Measurements from ENCODE around the gene SLC12A4. TPM values are rescaled to one million over a fixed set of nuclear protein-coding genes. Genes with fewer than 3 reads are reported as not detected.

SLC12A4 gene
- total and polyA plus RNA-seq, 4 donors: 32.9 to 103 (median 65.9) TPM

GRCh38 chr16:67982011-67982696 is 13.7 kb upstream of the SLC12A4 start:
- TF ChIP-seq, protein P1, sequence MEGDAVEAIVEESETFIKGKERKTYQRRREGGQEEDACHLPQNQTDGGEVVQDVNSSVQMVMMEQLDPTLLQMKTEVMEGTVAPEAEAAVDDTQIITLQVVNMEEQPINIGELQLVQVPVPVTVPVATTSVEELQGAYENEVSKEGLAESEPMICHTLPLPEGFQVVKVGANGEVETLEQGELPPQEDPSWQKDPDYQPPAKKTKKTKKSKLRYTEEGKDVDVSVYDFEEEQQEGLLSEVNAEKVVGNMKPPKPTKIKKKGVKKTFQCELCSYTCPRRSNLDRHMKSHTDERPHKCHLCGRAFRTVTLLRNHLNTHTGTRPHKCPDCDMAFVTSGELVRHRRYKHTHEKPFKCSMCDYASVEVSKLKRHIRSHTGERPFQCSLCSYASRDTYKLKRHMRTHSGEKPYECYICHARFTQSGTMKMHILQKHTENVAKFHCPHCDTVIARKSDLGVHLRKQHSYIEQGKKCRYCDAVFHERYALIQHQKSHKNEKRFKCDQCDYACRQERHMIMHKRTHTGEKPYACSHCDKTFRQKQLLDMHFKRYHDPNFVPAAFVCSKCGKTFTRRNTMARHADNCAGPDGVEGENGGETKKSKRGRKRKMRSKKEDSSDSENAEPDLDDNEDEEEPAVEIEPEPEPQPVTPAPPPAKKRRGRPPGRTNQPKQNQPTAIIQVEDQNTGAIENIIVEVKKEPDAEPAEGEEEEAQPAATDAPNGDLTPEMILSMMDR (IDR thresholded peaks at IDR 0.05; ENCODE audit: control extremely low read depth, extremely low read depth): no peak
- no peak overlapping the region for H3K4me3 ChIP-seq

DNA sequence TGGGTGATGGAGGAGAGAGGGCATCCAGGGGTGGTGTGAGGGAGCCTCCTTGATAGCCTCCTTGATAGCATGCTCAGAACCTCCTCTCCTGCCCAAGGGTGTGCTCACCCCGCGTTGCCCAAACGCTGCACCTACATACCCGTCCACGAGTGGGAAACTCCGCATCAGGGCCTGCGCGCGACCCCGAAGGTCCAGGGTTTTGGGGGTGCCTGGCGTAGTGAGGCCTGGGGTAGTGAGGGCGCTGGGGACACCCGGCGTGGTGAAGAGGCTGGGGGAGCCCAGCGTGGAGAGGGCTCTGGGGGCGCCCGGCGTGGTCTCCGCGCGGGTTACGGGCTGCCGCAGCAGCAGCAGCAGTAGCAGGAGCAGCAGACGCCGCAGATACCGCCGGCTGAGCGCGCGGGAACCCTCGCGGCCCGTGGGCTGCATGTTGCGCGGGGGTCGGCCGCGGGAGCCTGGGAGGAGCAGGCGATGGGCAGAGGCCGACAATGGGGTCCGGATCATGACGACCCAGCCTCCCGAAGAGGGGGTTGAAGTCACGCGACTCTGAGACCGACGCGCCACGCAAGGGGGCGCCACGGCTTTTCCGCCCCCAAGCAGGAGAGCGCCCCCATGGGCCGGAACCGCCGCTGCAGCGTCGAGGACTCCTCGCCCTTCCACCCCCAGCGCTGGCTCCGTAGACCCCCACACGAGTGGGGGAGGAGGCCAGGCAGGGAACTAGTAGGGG is 11.7 kb upstream of the SLC12A4 start, which contains the start of gene DPEP3:
Gene DPEP3, minus strand, starts transcription at position 545 of the 724 bp plus-strand sequence. Its CDS starts 119 bp downstream, at position 426.
- DNase-seq (no peak), ATAC-seq (ENCODE audit: insufficient read depth, low FRiP score) (no peak)
- H3K36me3 ChIP-seq (ENCODE audit: control insufficient read depth in 4 of 4, insufficient read depth in 4 of 4, low read length in 4 of 4): no peaks in the 10 kb centered on the region
- H3K27ac ChIP-seq (ENCODE audit: low read depth in 1 of 2, low read length in 1 of 2): no peak within 1 kb of the TSS
- WGBS, 2 donors: 66 to 70% methylated on average over 59 to 62 of the region's 62 CpGs
- H3K27me3 ChIP-seq (ENCODE audit: control insufficient read depth in 3 of 3, insufficient read depth in 3 of 3, low read length in 2 of 3): no peaks in the 10 kb centered on the region
- H3K4me1 ChIP-seq (ENCODE audit: control insufficient read depth in 5 of 5, insufficient read depth in 5 of 5, low read length in 5 of 5): peaks cover 0 to 4% (median 0%) of the 10 kb centered on the region in 5 donors
- H3K9me3 ChIP-seq (ENCODE audit: control insufficient read depth in 4 of 4, insufficient read depth in 3 of 4, low read length in 3 of 4): no peaks in the 10 kb centered on the region
- H3K9ac ChIP-seq (ENCODE audit: insufficient read depth in 1 of 2, low read length in 2 of 2): no peak within 1 kb of the TSS
- no peak within 1 kb of the TSS for H3K4me3 ChIP-seq
- TF ChIP-seq, protein P1 (IDR thresholded peaks at IDR 0.05; ENCODE audit: control extremely low read depth, extremely low read depth): no peak

More at GRCh38 chr16:67982011-67982696, 13.7 kb upstream of the SLC12A4 start:
- Histone ChIP-seq H3K27me3 (ENCODE audit: control insufficient read depth in 3 of 3, insufficient read depth in 3 of 3, low read length in 2 of 3) (no peaks in the 10 kb centered on the region), H3K36me3 (ENCODE audit: control insufficient read depth in 4 of 4, insufficient read depth in 4 of 4, low read length in 4 of 4) (no peaks in the 10 kb centered on the region), H3K4me1 (ENCODE audit: control insufficient read depth in 5 of 5, insufficient read depth in 5 of 5, low read length in 5 of 5) (peaks cover 0 to 5% (median 0%) of the 10 kb centered on the region in 5 donors), H3K9me3 (ENCODE audit: control insufficient read depth in 4 of 4, insufficient read depth in 3 of 4, low read length in 3 of 4) (no peaks in the 10 kb centered on the region), H3K27ac (ENCODE audit: low read depth in 1 of 2, low read length in 1 of 2) (no peak overlapping the region), H3K9ac (ENCODE audit: insufficient read depth in 1 of 2, low read length in 2 of 2) (no peak overlapping the region)
- ATAC-seq (ENCODE audit: insufficient read depth, low FRiP score): no peak
- WGBS, 2 donors: 96% methylated on average over 47 to 49 of the region's 49 CpGs
- no peak for DNase-seq

GRCh38 chr16:67977469-67978227 is 9.2 kb upstream of the SLC12A4 start:
- Histone ChIP-seq H3K4me1 (ENCODE audit: control insufficient read depth in 5 of 5, insufficient read depth in 5 of 5, low read length in 5 of 5) (no peaks in the 10 kb centered on the region), H3K4me3 (no peak overlapping the region), H3K36me3 (ENCODE audit: control insufficient read depth in 4 of 4, insufficient read depth in 4 of 4, low read length in 4 of 4) (no peaks in the 10 kb centered on the region), H3K9ac (ENCODE audit: insufficient read depth in 1 of 2, low read length in 2 of 2) (no peak overlapping the region), H3K9me3 (ENCODE audit: control insufficient read depth in 4 of 4, insufficient read depth in 3 of 4, low read length in 3 of 4) (no peaks in the 10 kb centered on the region), H3K27me3 (ENCODE audit: control insufficient read depth in 3 of 3, insufficient read depth in 3 of 3, low read length in 2 of 3) (no peaks in the 10 kb centered on the region), H3K27ac (ENCODE audit: low read depth in 1 of 2, low read length in 1 of 2) (no peak overlapping the region)
- 84 to 88% methylated on average over 9 of the region's 9 CpGs for WGBS, 2 donors
- ATAC-seq (ENCODE audit: insufficient read depth, low FRiP score) (no peak), DNase-seq (no peak)
- TF ChIP-seq, protein P1 (IDR thresholded peaks at IDR 0.05; ENCODE audit: control extremely low read depth, extremely low read depth): no peak

All from lung (tissue), 12 donors.